ENCODE results near the gene LYZL4.

Gene LYZL4

GRCh38 chr3:42439261-42440115, 29.1 kb upstream of the LYZL4 start:
- no peak overlapping the region for H3K27ac ChIP-seq
- TF ChIP-seq ZFX (IDR thresholded peaks at IDR 0.05): no peak
- no peak for TF ChIP-seq CTCF (conservative IDR thresholded peaks at IDR 0.05)

- no peak overlapping the region for H3K27ac ChIP-seq
- TF ChIP-seq ZFX (IDR thresholded peaks at IDR 0.05) (no peak), CTCF (conservative IDR thresholded peaks at IDR 0.05) (no peak)
Observed at GRCh38 chr3:42438758-42439157, 28.3 kb upstream of the LYZL4 start.

- no peak overlapping the region for H3K27ac ChIP-seq
- no peak for TF ChIP-seq ZFX (IDR thresholded peaks at IDR 0.05)
- TF ChIP-seq CTCF (conservative IDR thresholded peaks at IDR 0.05): no peak
Observed at GRCh38 chr3:42438193-42438592, 27.8 kb upstream of the LYZL4 start.

- H3K27ac ChIP-seq: no peak overlapping the region
Observed at GRCh38 chr3:42434777-42435380, 24.5 kb upstream of the LYZL4 start.

DNA sequence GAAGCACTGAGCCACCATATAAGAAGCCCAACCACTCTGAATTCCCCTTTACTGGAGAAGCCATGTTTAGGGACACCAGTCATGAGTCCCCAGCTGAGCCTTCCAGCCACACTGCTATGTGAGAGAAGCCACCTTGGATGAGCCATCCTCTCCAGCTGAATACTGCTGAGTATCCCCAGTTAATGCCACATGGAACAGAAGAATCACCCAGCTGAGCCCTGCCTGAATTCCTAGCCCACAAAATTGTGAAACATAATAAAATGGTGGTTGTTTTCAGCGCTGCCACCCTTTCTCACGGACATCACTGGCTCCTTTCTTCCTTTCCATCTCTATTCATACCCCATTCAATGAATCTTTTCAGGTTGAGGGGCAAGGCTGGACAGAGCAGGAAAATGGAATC, 22.1 kb upstream of the LYZL4 start:
- no peak for TF ChIP-seq CTCF (conservative IDR thresholded peaks at IDR 0.05)
- no peak for TF ChIP-seq ZFX (IDR thresholded peaks at IDR 0.05)
- H3K27ac ChIP-seq: no peak overlapping the region

More at GRCh38 chr3:42434777-42435380, 24.5 kb upstream of the LYZL4 start:
- TF ChIP-seq ZFX (IDR thresholded peaks at IDR 0.05): no peak
- TF ChIP-seq CTCF (conservative IDR thresholded peaks at IDR 0.05): no peak

DNA sequence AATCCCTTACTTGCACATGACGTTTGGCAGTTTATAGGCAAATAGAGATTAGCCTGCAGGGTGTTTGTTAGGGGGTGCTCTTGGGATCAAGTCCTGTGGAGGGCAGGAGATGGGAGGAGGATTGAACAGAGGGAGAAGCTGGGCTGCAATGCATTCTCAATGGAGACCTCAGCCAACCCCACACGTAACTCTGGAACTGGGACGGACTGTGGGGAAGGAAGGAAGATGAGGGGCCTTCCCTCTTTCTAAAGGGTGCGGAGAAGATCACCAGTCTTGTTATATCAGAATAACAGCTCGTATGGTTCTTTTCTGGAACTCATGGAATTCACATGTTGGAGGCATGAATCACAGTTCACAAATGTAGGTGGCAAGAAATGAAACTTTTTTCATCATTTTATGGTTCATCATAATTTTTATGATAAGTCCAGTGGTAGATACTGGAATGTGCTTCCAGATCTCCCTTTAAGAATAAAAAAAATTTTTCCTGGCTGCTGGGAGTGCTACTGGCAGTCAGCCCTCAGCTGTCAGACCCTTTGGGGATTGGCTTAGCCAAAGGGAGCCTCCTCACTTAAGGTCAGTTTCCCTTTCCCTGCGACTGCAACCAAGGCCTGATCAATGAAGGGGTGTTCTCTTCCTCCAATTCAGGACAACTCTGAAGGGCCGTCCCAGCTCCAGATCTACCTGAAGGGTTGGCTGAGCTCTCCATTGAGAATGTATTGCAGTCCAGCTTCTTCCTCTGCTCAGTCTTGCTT, 20.5 kb upstream of the LYZL4 start:
- TF ChIP-seq CTCF (conservative IDR thresholded peaks at IDR 0.05) (no peak), ZFX (IDR thresholded peaks at IDR 0.05) (no peak)
- no peak overlapping the region for H3K27ac ChIP-seq

- no peak overlapping the region for H3K27ac ChIP-seq
- TF ChIP-seq CTCF (conservative IDR thresholded peaks at IDR 0.05): no peak
- TF ChIP-seq ZFX (IDR thresholded peaks at IDR 0.05): no peak
Observed at GRCh38 chr3:42428830-42429229, 18.4 kb upstream of the LYZL4 start.
